BE2C (cell line): ENCODE data around the gene KRTAP4-4.
"Not testable (repeated sequence)": the region's sequence is repeated elsewhere in the genome, so short reads cannot be mapped to it uniquely, and the experiment has no call there.

Experiments
- DNase-seq: peaks from one replicate; pipeline ENCODE4 v3.0.0-alpha.2; 2020
- H3K27me3 ChIP-seq: fragments of 250-450 bp; sonication (Bioruptor Pico); 2 replicates; pipeline ENCODE4 v1.5.1; 2020; ENCODE audit warnings: mild to moderate bottlenecking
- H3K36me3 ChIP-seq: fragments of 250-450 bp; sonication (Bioruptor Pico); 2 replicates; pipeline ENCODE4 v1.5.1; 2020; ENCODE audit warnings: mild to moderate bottlenecking
- H3K4me1 ChIP-seq: fragments of 250-450 bp; sonication (Bioruptor Pico); 2 replicates; pipeline ENCODE4 v1.5.1; 2020
- H3K4me3 ChIP-seq: 2 replicates; pipeline ENCODE4 v1.5.1; 2011; ENCODE audit warnings: low read depth, low read length
- H3K9me3 ChIP-seq: fragments of 250-450 bp; sonication (Bioruptor Pico); 2 replicates; pipeline ENCODE4 v1.5.1; 2020
- CTCF ChIP-seq: IDR thresholded peaks from 2 replicates; pipeline ENCODE4 v1.5.1; 2012; ENCODE audit warnings: mild to moderate bottlenecking, low read depth, low read length

KRTAP4-4 gene

GRCh38 chr17:41131979-41132378 is 28.6 kb downstream of the KRTAP4-4 start:
- H3K4me1 ChIP-seq, result no peaks in the 10 kb centered on the region
- DNase-seq, result no peak
- no peak overlapping the region for H3K4me3 ChIP-seq
- no peaks in the 10 kb centered on the region for H3K9me3 ChIP-seq
- no peaks in the 10 kb centered on the region for H3K36me3 ChIP-seq
- TF ChIP-seq CTCF, result no peak
- H3K27me3 ChIP-seq, result peaks cover 21% of the 10 kb centered on the region

GRCh38 chr17:41127371-41127770 is 33.2 kb downstream of the KRTAP4-4 start:
- TF ChIP-seq CTCF, result no peak
- H3K36me3 ChIP-seq, result no peaks in the 10 kb centered on the region
- H3K4me3 ChIP-seq, result no peak overlapping the region
- peaks cover 19% of the 10 kb centered on the region for H3K27me3 ChIP-seq
- H3K4me1 ChIP-seq, result no peaks in the 10 kb centered on the region
- H3K9me3 ChIP-seq, result no peaks in the 10 kb centered on the region
- DNase-seq, result no peak

GRCh38 chr17:41126412-41126811 is 34.1 kb downstream of the KRTAP4-4 start:
- no peak for TF ChIP-seq CTCF
- no peak for DNase-seq
- Histone ChIP-seq H3K27me3 (peaks cover 12% of the 10 kb centered on the region), H3K4me3 (no peak overlapping the region), H3K4me1 (no peaks in the 10 kb centered on the region), H3K9me3 (no peaks in the 10 kb centered on the region), H3K36me3 (no peaks in the 10 kb centered on the region)

- no peak for TF ChIP-seq CTCF
- H3K9me3 ChIP-seq, result no peaks in the 10 kb centered on the region
- no peak for DNase-seq
- H3K4me3 ChIP-seq, result no peak overlapping the region
- no peaks in the 10 kb centered on the region for H3K4me1 ChIP-seq
- peaks cover 7% of the 10 kb centered on the region for H3K27me3 ChIP-seq
- H3K36me3 ChIP-seq, result no peaks in the 10 kb centered on the region
These were observed 35.5 kb downstream of the KRTAP4-4 start for GRCh38 chr17:41125064-41125463.

GRCh38 chr17:41123991-41124371 is 36.6 kb downstream of the KRTAP4-4 start, which contains the start of gene KRTAP4-12:
KRTAP4-12 (minus strand) TSS chr17:41124182; CDS start chr17:41124122, 60 bp downstream.
- H3K9me3 ChIP-seq, H3K4me3 ChIP-seq, DNase-seq, H3K36me3 ChIP-seq, H3K4me1 ChIP-seq: not testable (repeated sequence)
- H3K27me3 ChIP-seq, result peaks cover 11% of the 10 kb centered on the region

GRCh38 chr17:41123292-41123990 is 37.1 kb downstream of the KRTAP4-4 start:
- not testable (repeated sequence) for H3K4me1 ChIP-seq, H3K4me3 ChIP-seq

GRCh38 chr17:41121742-41122141 is 38.8 kb downstream of the KRTAP4-4 start:
- no peaks in the 10 kb centered on the region for H3K36me3 ChIP-seq
- TF ChIP-seq CTCF, result no peak
- no peak overlapping the region for H3K4me3 ChIP-seq
- H3K9me3 ChIP-seq, result no peaks in the 10 kb centered on the region
- peaks cover 11% of the 10 kb centered on the region for H3K27me3 ChIP-seq
- H3K4me1 ChIP-seq, result no peaks in the 10 kb centered on the region
- no peak for DNase-seq

More at GRCh38 chr17:41123292-41123990, 37.1 kb downstream of the KRTAP4-4 start:
- peaks cover 11% of the 10 kb centered on the region for H3K27me3 ChIP-seq
- not testable (repeated sequence) for H3K36me3 ChIP-seq, DNase-seq, H3K9me3 ChIP-seq

GRCh38 chr17:41119696-41120690 is 40.6 kb downstream of the KRTAP4-4 start:
- not testable (repeated sequence) for DNase-seq, H3K36me3 ChIP-seq, H3K4me3 ChIP-seq, H3K4me1 ChIP-seq, H3K9me3 ChIP-seq
- peaks cover 11% of the 10 kb centered on the region for H3K27me3 ChIP-seq
